ENCODE data around the gene CDON. TPM values are rescaled to one million over a fixed set of nuclear protein-coding genes. Genes with fewer than 3 reads are reported as not detected.

CDON gene
- total RNA-seq, 1 experiment from 2014 or later: 40.3 TPM

DNA sequence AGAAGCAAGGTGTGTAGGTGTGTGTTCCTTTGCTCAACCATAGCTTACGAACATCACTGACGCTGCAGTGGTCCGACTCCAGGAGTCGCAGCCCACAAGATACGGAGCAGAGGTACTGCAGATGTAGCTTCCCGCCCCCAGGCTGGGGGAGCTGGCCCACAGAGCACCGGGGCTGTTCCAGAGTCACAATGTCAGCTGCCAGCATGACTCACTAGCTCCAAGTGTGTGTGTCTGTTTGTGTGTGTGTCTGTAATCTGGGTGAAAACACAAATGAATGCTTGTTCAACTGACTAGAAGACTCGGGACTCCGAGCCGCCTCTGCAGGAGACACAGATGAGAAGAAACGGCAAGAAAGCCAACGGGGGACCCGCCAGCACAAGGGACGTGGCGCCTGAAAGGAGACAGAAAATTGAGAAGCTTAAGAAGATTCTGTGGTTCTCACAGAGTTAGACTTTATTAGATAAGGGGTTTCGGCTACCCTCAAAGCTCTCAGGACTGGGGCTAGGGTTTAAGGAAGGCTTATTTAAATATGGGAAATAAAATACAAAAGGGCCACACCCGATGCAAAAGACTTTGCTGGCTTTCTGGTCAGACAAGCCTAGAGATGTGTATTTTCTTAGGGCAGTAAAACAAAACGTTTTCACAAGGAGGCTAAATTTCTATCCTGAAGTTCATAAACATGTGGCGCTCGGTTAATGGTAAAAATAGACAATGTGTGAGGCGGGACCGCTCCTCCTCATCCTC lies 106.1 kb downstream of the CDON start:
- DNase-seq (ENCODE audit: low read depth): peak; percentile 22

DNA sequence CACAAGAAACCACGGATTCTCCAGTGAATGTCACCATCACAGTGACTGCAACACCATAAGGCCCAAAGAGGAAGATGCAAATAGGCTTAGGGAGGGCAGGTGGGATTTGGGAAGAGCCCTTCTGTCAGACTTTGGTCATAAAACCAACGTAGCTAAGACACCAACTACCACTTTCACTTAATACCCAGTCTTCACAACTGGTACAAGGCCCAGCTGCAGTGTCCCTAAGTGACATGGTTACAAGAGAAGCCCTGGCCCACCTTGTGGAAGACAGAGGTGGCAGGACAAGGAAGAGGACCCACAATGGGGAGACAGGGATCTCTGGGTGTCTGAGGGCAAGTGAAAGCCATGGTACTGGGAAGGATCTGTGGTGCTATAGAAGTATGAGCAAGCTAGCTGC lies 106.8 kb downstream of the CDON start:
- DNase-seq (ENCODE audit: low read depth): no peak

DNA sequence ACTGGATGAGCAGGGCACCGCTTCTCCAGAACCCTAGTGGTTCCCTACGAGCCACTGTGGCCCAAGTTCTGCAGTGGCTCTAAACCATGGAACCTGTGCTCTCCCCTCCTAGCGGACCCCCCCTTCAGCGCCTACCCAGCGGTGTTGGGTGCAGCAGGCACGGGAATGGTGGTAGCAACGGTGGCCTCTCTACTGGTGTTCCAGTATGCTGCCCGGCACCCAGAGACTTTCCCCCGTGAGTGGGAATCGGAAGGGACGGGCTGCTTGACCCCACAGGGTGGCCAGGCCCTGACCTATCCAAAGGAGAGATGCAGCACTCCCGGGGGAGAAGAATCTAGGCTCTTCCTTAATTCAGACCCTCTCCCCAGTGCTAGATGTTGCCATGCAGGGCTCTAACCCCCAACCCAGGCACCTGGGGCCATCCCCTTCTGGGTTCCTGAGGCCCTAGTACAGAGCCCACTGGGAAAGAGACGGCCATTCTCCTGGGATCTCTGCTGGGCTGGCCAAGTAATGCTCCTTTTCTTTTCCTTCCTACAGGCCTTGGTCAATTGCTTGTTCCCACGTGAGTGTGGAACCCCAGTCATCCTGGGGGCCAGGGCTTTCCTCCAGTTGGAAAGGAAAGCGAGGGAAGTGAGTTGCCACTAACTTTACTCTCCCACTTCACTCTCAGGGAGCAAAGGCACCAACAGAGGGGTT lies 107.6 kb downstream of the CDON start:
- no peak for DNase-seq (ENCODE audit: low read depth)

DNA sequence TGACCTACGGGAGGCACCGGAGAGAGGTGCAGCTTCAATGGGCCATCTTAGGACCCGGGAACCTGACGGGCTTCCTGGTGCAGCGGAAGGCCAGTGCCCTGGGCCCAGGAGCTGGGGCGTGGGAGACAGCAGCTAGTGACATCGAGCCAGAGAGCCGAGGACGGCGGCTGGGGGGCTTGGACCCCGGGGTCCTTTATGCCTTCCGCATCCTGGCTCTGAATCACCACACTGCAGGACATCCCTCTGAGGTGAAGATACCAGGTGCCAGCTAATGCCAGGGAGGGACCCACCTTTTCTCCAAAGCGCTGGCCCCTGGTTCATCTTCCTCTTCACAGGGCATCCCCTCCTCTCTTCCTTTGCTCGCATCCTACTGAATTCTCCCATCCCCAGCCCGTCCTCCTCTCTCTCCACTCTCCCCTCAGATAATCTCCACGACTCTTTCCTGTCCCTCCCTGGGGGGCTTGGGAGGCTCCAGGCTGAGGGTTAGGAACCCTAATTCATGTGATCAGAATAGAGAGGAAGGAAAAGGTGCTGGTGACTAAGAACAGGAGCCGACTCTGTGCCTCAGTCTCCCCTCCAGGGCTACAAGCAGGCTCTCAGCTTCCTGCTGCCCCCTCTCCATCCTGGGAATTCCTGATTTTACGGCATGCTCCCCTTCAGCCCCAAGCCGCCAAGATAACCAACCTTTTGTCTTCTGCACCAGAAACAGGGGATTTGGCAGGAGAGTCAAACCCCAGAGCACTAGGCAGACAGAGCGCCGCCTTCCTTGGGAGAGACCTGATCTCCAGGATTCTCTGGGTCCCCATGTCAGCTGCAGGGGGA lies 108.3 kb downstream of the CDON start:
- DNase-seq (ENCODE audit: low read depth): no peak

DNA sequence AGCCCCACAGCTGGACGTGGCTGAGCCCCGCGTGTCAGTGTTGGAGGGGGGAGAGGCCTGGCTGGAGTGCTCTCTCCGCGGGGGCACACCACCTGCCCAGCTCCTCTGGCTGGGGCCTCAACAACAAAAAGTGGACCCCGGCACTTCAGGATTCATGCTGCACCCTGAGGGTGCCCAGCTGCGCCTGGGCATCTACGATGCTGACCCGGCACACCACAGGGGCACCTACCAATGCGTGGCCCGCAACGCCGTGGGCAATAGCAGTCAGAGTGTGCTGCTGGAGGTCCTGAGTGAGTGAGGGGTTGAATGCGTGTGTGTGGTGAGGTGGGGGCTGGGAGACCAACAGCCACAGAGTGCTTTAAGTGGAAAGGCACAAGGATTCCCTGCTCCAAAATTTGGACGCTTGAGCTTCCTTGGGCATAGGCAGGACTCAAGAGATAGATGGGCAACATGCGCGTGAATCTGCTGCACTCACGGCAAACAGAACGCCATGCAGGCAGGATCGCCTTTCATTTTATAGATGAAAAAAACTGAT lies 109.2 kb downstream of the CDON start:
- no peak for DNase-seq (ENCODE audit: low read depth)

DNA sequence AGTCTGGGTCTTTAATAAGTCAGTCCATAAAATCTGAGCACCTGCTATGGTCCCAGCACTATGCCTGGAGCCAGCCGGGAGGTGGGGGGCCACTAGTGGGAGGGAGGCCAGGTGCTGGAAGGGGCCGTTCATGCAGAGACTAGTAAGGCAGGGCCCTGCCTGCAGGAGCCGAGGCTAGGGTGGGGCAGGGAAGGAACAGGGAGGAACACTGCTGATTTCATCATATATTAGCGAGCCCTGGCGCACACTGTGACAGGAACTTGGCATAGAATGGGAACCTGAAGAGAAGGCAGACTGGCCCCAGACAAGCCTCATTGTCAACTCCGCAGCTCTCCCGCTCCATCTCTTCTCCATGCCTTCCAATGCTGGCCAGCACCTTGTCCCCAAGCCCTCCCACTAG lies 109.7 kb downstream of the CDON start:
- no peak for DNase-seq (ENCODE audit: low read depth)

DNA sequence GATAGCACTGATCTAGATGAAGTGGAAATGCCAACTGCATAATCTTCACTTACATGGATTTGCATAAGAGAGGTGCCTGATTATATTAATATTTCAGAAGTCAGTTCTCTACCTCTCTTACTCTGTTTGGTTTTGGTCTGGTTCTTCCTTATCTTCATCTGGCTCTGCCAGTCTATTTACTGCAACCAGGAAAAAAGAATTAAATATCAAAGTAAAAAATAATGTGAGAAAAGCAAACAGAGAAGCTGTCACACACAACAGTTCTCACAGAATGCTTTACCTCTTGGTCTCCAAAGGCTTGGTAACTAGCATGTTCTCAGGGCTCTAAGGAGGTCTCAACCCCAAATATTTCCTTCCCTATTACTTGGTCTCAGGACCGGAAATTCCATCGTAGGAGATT lies 110.1 kb downstream of the CDON start:
- DNase-seq (ENCODE audit: low read depth): no peak

DNA sequence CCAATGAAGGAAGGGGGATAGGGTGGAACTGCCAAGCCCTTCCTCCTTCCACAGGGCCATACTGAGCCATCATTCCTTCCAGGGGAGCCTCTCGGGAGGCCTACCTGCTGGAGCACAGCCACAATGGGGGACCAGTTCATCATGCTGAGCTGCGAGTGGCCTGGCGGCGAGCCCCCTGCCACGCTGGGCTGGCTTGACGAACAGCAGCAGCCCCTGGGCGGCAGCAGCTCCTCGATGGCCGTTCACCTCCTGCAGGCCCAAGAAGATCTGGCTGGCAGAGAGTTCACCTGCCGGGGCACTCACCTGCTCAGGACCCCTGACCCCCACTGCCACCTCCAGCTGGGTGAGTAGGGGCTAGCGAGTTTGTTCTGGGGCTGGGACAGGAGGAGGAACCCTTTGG lies 110.9 kb downstream of the CDON start:
- no peak for DNase-seq (ENCODE audit: low read depth)

DNA sequence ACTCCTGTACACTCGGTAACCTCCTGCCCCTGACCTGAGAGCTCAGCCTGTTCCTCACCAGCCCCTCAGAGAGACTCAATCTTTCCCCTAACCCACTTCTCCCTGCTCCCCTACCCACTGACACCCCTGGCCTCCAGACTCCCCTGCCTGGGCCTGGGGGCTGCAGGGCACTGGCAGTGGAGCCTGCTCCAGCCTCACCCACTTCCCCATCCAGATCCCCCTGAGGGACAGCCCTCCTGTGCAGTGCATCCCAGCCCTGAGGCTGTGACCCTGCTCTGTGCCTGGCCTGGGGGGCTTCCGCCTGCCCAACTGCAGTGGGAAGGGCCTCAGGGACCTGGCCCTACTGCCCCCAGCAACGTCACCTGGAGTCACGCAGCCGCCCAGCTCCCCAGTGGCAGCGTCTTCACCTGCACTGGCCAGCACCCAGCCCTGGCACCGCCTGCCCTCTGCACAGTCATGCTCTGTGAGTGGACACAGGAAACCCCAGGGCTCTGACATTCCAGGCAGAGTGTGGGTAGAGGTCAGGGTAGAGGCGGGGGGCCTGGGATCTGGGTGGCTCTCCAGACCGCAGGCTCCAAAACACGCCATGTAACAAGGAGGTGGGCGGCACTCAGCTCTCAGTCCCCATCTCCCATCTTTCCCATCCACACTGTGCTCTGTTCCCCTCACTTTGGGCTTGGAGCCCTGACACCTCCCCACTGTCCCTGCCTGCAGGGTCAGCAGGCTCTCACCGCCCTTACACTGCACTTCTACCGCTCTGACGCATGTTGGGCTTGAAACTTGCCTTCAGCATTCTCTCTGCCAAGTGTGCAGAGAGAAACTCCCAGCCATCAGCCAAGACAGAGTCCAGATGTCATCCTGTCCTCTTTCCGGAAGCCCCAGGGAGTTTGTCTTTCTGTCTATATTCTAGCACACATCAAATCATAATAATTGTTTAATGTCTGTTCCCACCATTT lies 111.7 kb downstream of the CDON start:
- no peak for DNase-seq (ENCODE audit: low read depth)

DNA sequence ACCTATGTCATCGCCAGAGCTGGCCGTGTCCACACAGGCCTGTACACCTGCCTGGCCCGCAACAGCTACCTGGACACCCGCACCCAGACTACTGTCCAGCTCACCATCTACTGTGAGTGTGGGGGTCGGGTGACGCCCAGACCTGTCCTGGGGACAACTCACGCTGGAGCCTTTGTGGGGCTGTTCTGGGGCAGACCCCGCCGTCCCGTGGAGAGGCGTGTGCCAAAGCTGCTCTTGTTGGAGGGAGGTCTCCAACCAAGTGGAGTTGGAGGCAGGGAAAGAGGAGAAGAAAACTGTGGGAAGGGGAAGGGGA lies 112.5 kb downstream of the CDON start:
- DNase-seq (ENCODE audit: low read depth): no peak

DNA sequence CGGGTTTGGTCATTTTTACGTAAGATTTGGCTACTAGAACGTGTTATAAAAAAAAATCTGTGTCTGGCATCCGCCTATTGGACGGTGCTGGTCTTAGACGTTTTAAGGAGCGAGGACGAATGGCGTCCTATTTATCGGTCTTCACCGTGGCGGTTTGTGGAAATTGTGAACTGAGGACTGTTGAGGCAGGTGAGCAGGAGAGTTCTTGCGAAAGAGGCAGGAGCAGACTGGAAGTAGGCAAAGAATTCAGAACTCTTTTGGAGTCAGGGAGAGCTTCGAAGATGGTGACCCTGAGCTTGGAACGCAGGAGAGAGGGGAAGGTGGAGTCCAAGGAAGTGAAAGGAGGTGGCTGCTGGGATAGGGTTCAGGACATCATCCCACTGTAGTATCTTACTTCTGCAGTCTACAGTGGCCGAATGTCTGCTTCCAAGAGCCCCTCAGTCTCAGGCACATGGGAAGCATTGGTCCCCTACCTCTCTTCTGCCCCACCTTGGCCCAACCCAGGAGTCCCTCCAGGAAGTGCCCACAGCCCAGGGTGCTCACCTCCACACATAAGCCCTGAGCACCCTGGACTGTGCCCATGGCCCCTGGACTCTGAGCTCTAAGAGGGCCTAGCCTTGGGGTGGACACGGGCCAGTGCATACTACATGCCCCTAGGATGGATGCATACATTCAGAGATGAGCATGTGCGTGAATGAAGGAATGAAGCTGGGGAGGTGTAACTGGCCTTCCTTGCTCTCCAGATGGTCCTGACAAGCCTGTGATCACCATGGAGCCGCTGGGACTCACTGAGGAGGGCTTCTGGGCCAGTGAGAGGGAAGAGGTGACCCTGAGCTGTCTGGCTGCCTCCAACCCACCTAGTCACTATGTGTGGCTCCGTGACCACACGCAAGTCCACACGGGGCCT lies 113.1 kb downstream of the CDON start:
- no peak for DNase-seq (ENCODE audit: low read depth)

DNA sequence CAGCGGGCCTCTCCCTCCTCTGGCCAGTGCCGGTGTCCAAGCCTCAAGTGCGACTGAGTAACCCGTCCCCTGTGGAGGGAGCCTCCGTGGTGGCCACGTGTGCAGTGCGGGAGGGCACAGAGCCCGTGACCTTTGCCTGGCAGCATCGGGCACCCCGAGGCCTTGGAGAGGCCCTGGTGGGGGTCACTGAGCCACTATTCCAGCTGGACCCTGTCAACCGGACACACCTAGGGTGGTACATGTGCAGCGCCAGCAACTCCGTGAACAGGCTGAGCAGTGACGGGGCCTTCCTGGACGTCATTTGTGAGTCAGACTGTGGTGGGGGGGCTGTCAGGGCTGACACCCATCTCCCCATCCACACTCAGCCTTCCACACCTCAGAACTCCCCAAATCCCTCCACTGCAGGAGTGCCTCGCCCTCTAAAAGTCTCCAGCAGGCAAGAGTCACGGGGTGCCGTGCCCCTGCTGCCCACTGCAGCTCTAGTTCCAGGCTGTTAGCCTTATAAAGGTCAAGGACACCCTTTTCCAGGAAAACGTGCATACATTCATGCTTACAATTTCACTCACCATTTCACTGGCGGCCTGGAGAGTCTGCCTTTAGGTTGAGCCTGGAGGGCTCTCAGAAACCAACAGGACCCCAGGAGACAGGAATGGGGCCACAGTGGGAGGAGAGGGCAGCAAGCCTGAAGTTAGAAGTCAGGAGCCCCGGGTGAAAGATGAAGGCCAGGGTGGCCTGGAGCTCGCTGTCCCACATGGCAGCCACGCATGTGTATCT lies 114.2 kb downstream of the CDON start:
- no peak for DNase-seq (ENCODE audit: low read depth)

DNA sequence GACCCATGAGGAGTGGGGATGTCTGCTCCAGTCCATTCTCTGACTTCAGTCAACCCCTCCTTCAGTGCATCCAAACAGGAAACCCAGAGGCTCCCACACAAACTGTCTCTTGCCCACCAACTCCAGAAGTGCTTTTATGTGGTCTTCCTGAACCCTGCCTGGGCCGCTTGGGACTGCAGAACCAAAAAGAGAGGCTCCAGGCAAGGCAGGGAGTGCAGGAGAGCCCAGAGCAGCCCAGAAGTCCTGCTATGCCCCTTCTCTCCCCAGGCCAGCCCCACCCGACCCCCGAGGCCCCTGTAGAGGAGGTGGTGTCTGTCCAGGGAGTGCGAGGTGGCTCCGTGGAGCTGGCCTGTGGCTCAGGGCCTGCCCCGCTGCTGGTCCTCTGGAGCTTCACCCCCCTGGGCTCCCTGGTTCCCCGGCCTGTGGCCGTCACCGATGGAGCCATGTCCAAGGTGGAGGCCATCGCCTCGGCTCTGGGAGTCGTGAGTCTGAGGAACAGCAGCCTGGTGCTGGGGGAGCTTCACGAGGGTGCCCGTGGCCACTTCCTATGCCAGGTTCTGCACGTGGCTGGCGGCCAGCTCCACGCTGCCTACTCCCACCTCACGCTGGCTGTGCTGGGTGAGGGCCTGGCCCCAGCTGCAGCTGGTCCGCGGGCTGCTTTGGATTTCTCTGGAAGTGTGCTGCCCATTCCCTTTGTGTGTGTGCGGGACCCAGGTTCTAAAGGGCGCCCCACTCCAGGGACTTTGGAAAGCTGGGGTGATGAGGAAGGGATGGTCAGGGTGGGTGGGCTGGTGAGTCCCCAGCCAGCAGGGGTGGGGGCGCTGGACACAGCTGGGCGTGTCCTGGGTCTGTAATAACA lies 115.0 kb downstream of the CDON start:
- DNase-seq (ENCODE audit: low read depth): no peak

DNA sequence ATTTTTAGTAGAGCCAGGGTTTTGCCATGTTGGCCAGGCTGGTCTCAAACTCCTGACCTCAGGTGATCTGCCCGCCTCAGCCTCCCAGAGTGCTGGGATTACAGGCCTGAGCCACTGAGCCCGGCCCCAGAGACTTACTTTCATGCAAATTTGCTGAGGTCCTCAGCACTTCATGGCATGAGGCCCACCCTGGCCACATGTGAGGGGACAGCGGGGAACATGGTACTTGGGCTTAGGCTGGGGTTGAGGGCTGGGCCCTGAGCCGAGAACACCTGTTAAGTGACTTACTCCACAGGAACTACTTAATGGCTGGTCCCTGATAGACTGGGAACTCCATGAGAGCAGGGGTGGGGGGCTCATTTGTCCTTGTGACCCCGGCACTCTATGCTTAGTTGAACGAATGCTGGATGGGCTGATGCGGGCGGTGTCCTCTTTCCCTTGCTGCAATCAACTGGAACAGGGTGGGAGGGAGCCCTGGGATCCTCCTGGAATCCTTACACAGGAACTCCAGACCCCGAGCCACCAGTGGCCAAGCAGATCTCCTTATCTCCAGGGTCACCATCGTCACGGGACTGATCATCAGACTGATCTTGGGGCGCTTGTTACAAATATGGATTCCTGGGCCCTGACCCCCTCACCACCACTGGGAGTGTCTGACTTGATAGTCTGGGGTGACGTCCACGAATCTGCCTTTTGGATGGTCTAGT lies 115.8 kb downstream of the CDON start:
- DNase-seq (ENCODE audit: low read depth): no peak

DNA sequence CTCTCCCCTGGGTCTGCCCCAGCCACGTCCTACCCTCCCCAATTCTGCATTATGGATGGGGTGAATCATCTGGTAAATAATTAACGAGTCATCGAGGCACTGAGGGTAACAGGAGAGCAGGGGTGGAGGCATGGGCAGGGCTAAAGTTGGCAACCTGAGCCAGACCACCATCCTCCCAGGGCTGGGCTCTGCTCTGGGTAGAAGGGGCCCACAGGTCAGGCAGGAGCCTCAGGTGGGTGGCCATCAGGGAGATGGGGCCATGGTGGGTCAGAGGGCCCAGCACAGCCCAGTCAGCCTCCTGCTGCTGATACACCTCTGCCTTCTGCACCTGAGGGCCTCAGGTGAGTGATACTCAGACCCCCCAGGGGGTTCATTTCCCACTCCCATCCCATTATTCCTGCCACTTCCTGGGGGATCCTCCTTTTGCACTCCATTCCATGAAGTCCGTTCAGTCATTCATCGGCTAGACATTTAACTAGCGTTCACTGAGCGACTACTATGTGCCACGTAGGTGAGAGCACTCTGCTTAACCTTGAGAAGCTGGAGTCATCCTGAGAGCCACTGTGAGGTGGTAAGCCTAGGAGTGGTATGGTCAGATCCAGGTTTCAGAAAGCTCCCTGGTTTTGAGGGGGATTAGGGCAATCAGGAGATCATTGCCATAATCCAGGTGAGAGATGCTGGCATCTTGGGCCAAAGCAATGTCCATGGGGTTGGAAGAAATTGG lies 116.7 kb downstream of the CDON start, which contains the start of gene VSIG10L2:
Gene VSIG10L2, plus strand, starts transcription at position 248 of the 724 bp plus-strand sequence. Its CDS starts 12 bp downstream, at position 260.
- no peak for DNase-seq (ENCODE audit: low read depth)

DNA sequence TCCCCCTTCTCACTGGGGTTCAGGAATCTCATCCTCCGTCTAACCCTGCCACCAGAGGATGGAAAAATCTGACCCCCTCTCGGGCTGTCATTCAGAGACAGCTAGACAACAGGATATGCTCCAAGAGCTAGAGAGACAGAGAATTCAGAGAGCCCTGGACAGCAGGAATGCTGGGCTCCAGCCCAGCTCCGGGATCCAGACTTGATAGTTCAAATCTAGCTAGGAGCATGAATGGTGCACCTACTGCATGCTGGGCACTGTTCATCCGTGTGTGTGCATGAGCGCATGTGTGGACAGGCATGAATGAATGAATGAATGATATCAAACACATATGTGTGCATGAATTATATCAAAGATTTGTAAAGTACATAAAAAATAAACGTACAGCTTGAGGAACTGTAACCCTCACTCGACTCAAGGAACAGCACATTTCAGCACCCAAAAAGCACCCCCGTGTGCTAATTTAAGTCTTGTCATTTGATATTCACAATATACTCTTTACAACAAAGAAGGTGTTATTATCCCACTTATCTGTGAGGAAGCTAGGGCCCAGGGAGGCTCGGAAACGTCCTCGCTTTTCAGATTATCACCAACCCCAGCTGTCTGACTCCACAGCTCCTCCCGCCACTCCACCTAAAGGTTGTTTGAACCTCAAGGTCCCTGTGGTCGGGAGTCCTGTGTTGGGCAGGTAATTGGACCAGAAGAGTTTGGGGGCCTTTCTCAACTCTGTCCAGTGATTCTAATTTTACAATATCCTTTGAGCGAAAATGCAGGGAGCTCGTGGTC lies 117.5 kb downstream of the CDON start:
- DNase-seq (ENCODE audit: low read depth): no peak

All from LHCN-M2 (cell line).